ENCODE results near the gene CYB561D1. TPM values are rescaled to one million over a fixed set of nuclear protein-coding genes. Genes with fewer than 3 reads are reported as not detected.

CYB561D1 gene
- total and polyA plus RNA-seq, 2 of the 8 experiments (the other 6 are each of a cell fraction or from before 2014, with no cell fraction given): 3.6 to 3.8 TPM

DNA sequence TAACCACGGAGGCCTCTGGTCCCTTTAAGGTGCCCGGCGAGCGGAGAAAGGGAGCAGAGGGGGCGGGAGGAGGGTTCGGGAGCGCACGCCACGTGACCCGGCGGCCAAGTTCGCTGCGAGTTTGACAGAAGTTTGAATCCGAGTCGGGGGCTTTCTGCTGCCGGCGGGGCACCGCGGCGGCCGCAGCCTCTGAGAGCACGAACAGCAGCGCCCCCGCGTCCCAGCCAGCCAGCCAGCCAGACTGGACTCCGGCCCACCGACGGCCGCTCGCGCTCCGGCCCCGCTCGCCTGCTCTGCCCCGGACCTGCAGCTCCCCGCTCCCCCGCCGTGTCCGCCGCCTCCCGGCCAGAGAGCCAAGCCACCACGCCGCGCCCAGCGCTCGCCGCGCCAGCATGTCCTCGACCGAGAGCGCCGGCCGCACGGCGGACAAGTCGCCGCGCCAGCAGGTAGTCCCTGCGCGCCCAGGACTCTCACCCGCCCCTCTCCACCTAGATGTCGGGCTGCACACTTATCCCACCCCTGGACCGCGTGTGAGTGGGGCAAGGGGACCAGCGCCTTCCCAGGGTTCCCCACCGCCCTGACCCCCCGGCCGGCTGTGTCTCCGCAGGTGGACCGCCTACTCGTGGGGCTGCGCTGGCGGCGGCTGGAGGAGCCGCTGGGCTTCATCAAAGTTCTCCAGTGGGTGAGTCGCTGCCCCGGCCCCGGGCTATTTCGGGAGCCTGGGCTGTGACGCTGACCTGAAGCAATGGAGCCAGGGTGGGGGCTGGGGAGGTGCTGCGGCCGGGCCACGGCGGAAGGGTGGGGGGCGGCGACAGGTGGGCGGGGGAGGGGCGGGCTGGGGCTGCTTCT, 27.2 kb upstream of the CYB561D1 start, which contains the start of gene SYPL2 (continued):
- TF ChIP-seq, protein P1, sequence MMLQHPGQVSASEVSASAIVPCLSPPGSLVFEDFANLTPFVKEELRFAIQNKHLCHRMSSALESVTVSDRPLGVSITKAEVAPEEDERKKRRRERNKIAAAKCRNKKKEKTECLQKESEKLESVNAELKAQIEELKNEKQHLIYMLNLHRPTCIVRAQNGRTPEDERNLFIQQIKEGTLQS (IDR thresholded peaks at IDR 0.05; ENCODE audit: insufficient read depth, low read depth, low read length): peak; percentile 52; the same call in 1 of the 2 replicates
- TF ChIP-seq, protein P2, sequence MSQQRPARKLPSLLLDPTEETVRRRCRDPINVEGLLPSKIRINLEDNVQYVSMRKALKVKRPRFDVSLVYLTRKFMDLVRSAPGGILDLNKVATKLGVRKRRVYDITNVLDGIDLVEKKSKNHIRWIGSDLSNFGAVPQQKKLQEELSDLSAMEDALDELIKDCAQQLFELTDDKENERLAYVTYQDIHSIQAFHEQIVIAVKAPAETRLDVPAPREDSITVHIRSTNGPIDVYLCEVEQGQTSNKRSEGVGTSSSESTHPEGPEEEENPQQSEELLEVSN (IDR thresholded peaks at IDR 0.05): peak; percentile 52
- 0 out of 2 replicates have a peak, but pooled peaks have one; percentile 8 for TF ChIP-seq TAF1 (IDR thresholded peaks at IDR 0.05; ENCODE audit: low read depth, low read length)
- peak; percentile 63 for TF ChIP-seq SUZ12 (IDR thresholded peaks at IDR 0.05; ENCODE audit: low read length)
- TF ChIP-seq ASH2L (IDR thresholded peaks at IDR 0.05; ENCODE audit: low read length): peak; percentile 80
- peak; percentile 39 to 78; a peak in 2 of 4 replicates for TF ChIP-seq SIN3A (conservative IDR thresholded peaks at IDR 0.05 in 1 of 2, IDR thresholded peaks at IDR 0.05 in 1 of 2; ENCODE audit: low read depth in 1 of 2, low read length in 2 of 2)
- 0 out of 2 replicates have a peak, but pooled peaks have one; percentile 35 for TF ChIP-seq PHF8 (conservative IDR thresholded peaks at IDR 0.05; ENCODE audit: low read depth, low read length)
- TF ChIP-seq, protein P3, sequence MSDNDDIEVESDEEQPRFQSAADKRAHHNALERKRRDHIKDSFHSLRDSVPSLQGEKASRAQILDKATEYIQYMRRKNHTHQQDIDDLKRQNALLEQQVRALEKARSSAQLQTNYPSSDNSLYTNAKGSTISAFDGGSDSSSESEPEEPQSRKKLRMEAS (IDR thresholded peaks at IDR 0.05): peak; percentile 82
- no peak for TF ChIP-seq JUND (IDR thresholded peaks at IDR 0.05; ENCODE audit: low read length)
- TF ChIP-seq TAF7 (optimal IDR thresholded peaks at IDR 0.05; ENCODE audit: borderline replicate concordance, low read depth, low read length): peak; percentile 39

All from H1 (cell line).